ENCODE data around the gene PCGF2.

Gene PCGF2

GRCh38 chr17:38751144-38751807 is 3.1 kb upstream of the PCGF2 start:
- no peak for FAIRE-seq

- no peak for FAIRE-seq
These were observed 2.4 kb upstream of the PCGF2 start for GRCh38 chr17:38750312-38751121.

GRCh38 chr17:38750044-38750311 is 1.8 kb upstream of the PCGF2 start:
- no peak for FAIRE-seq

- no peak for FAIRE-seq
These were observed 1.3 kb upstream of the PCGF2 start for GRCh38 chr17:38749223-38750043.

- FAIRE-seq, result no peak
These were observed 721 bp upstream of the PCGF2 start for GRCh38 chr17:38748892-38749222.

- FAIRE-seq, result no peak
These were observed 530 bp downstream of the PCGF2 start for GRCh38 chr17:38747463-38748148.

GRCh38 chr17:38746849-38747462 is 1.2 kb downstream of the PCGF2 start:
- no peak for FAIRE-seq

- FAIRE-seq, result no peak
These were observed 1.9 kb downstream of the PCGF2 start for GRCh38 chr17:38746004-38746848.

GRCh38 chr17:38745545-38745944 is 2.6 kb downstream of the PCGF2 start:
- no peak for FAIRE-seq

GRCh38 chr17:38743556-38744171 is 4.5 kb downstream of the PCGF2 start:
- no peak for FAIRE-seq

GRCh38 chr17:38742411-38743308 is 5.5 kb downstream of the PCGF2 start:
- FAIRE-seq, result no peak

- FAIRE-seq, result no peak
These were observed 6.2 kb downstream of the PCGF2 start for GRCh38 chr17:38741921-38742410.

- no peak for FAIRE-seq
These were observed 6.7 kb downstream of the PCGF2 start for GRCh38 chr17:38741461-38741860.

GRCh38 chr17:38740806-38741205 is 7.3 kb downstream of the PCGF2 start:
- FAIRE-seq, result no peak

- FAIRE-seq, result no peak
These were observed 8.1 kb downstream of the PCGF2 start for GRCh38 chr17:38740044-38740443.

GRCh38 chr17:38739305-38739704 is 8.8 kb downstream of the PCGF2 start:
- FAIRE-seq, result no peak

GRCh38 chr17:38738686-38739085 is 9.4 kb downstream of the PCGF2 start:
- no peak for FAIRE-seq

GRCh38 chr17:38738007-38738662 is 10.0 kb downstream of the PCGF2 start:
- FAIRE-seq, result no peak

- no peak for FAIRE-seq
These were observed 12.8 kb downstream of the PCGF2 start for GRCh38 chr17:38735161-38735997.

All from TTC549 (cell line).